ENCODE measurements around the gene THAP10. TPM values are rescaled to one million over a fixed set of nuclear protein-coding genes. Genes with fewer than 3 reads are reported as not detected.
"Not testable (repeated sequence)": the region's sequence is repeated elsewhere in the genome, so short reads cannot be mapped to it uniquely, and the experiment has no call there.

Gene THAP10
- polyA plus RNA-seq (ENCODE audit: insufficient read length in 4 of 4), result 10 to 100 TPM in 1 of 4 donors, 1 to 10 TPM in 3; 7.0 to 11.1 (median 8.9) TPM

DNA sequence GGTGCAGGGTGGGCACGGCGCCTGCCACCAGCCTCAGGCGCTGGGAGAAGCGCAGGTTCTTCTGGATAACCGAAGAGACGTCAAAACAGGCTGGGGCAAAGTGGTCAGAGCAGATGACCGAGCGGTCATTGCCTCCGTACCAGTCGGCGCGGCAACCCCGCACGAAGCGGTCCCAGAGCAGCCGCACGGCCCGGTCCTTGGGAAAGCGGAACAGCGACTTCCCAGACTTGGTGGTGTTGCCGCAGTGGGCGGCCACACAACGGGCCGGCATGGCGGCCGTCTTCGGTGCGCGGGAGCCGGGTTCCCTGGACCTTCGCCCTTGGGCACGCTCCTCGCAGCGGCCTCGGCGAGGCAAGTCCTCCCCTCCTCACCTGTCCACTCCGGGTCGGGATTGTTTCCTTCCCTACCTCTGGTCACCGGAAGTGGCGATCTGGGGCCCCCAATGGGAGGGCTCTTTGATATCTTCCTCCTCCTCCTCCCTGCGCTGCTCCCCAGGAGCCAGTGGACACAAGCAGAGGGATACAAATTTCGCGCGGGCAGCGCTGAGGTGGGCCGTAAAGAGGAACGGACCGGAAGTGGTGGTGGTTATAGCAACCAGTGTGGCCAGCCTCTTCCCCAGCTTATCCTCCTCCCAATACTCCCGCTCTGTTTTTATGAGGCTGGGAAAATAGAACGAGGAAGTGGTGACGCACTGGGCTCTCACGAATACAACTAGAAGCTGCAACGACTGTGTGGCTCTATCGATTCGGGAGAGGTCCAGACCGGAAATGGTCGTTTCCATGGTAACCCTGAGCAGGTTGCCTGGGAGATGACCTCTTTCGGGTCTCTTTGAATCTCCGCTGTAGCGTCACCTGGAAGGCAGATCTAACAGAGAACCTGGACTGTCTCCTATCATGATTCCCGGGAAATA lies at the start of gene THAP10, which contains the start of gene LRRC49:
Gene THAP10, minus strand, starts transcription at position 432 of the 910 bp plus-strand sequence. Its CDS starts 161 bp downstream, at position 271.
Gene LRRC49, plus strand, starts transcription at position 825 of the 910 bp plus-strand sequence. Its CDS starts 69 bp downstream, at position 894.
- DNase-seq (ENCODE audit: low read depth in 4 of 4, low spot score in 2 of 4), result peak; percentile 83 to 98 (median 90)

DNA sequence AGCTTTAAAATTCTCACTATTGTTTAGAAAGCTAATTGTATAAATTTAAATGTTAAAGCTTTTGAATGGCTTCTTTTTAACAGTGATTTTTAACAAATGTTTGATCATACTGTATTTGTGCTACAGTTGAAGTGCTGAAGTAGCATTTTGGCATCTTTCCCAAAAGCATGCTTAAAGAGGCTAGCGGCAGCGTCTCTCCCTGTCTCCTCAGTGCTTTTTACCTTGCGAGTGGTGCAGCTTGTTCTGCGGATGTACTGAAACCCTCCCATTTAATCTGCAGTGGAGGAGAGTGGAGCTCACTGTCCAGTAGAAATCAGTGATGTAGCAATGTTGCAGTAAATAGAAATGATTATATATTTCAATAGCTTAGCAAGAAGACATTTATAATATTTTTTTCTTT lies 44.1 kb upstream of the THAP10 start:
- DNase-seq (ENCODE audit: low read depth in 4 of 4, low spot score in 2 of 4), result no peak

DNA sequence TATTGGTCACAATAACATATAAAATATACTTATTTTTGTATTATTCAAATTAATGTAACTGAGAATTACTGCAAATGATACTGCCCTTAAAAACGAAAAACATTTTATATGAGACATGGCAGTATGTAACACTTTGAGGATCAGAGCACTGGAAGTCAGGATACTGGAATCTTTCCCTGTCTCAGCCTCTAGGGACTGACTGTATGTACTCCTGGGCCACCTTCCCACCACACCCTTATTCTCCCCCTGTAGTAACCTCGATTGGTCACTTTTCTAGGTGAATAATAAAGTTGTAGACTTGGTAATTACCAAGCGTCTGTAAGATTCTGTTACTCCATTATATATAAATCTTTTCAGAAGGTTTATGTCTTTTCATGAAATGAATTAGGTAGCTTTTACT lies 43.4 kb upstream of the THAP10 start:
- no peak for DNase-seq (ENCODE audit: low read depth in 4 of 4, low spot score in 2 of 4)

DNA sequence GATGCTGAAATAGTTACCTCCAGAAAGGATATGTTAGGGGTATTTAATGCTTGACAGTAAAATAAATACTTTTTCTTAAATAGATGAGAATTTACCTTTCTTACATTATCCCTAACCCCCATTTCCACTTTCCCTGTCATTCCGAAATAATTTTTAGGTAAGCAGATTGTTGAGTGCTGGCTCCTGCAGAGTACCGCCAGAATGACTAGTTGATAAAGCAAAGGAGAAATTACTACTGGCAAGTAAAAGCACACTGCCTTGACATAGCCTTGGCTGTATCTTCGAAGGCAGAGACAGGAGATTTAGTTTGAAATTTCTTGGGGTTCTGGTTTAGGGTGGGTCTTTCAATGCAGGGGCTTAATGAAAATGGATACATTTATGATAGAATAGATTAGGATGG lies 41.2 kb upstream of the THAP10 start:
- no peak for DNase-seq (ENCODE audit: low read depth in 4 of 4, low spot score in 2 of 4)

DNA sequence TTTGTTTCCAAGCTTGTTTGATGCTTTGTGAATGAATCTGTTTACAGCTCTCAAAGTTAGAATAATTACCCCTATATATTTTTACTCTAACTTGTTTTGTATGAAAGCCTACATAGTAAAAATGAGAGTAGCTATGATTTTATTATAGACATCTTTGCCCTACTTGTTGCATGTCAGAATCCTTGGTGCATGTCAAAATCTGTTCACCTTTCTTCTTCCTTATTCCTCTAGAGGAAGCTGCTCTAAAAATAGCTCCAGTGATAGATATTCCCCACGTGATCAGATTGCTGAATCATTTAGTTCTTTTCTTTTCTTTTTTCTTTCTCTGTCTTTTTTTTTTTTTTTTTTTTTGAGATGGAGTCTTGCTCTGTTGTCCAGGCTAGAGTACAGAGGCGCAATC lies 40.2 kb upstream of the THAP10 start:
- no peak for DNase-seq (ENCODE audit: low read depth in 4 of 4, low spot score in 2 of 4)

DNA sequence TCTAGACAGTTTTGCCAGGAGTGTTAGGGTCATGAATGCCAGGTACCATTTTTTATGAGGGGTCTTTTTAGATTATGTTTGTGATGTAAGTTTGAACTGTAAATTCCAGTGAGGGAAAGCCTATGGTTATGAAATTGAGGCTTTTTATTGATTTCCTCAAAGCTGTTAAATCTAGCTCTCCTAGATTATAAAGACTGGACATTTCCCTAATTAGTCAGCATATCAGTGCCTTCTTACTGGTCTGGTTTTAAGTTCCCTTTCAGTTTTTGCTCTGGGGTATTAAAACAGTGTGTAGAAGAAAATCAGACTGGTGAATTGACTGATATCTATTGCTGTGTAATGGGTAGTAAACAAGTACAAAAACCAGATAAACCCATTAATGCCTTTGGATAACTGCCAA lies 39.6 kb upstream of the THAP10 start:
- DNase-seq (ENCODE audit: low read depth in 4 of 4, low spot score in 2 of 4), result no peak

DNA sequence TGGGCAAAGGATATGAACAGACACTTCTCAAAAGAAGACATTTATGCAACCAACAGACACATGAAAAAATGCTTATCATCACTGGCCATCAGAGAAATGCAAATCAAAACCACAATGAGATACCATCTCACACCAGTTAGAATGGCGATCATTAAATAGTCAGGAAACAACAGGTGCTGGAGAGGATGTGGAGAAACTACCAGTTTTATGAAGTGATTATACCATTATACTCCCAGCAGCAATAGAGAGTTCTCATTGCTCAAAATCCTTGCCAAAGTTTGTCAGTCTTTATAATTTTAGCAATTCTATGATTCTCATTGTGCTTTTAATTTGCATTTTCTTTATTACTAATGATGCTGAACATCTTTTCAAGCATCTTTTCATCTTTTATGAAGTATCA lies 34.7 kb upstream of the THAP10 start:
- DNase-seq (ENCODE audit: low read depth in 4 of 4, low spot score in 2 of 4), result not testable (repeated sequence)

DNA sequence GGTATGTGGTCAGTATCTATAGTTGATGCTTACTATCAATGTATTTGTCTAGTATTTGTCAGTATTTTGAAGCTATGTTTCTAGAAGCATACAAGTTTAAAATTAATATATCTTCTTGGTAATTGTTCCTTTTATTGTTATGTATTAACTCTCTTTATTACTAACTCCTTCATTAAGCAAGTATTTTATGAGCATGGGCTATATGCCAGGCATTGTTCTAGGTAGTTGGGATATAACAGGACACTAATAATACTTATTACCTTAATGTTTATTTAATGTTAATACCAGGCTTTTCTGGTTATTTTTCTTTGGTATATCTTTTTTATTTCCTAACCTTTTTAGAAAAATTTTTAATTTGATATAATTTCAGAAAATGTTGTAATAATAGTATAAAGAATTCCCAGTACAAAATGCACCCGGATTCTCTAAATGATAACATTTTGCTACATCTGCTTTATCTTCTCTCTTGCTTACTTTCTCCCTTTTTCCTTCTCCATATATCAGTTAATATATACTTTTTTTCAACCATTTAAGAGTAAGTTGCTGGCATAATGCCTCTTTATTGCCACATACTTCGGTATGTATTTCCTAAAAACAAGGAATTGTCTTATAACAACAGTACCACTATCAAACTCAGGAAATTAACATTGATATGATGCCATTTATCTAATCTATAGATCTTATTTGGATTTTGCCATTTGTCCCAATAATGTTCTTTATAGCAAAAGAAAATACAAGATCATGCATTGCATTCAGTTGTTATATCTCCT lies 31.3 kb upstream of the THAP10 start:
- DNase-seq (ENCODE audit: low read depth in 4 of 4, low spot score in 2 of 4), result no peak

DNA sequence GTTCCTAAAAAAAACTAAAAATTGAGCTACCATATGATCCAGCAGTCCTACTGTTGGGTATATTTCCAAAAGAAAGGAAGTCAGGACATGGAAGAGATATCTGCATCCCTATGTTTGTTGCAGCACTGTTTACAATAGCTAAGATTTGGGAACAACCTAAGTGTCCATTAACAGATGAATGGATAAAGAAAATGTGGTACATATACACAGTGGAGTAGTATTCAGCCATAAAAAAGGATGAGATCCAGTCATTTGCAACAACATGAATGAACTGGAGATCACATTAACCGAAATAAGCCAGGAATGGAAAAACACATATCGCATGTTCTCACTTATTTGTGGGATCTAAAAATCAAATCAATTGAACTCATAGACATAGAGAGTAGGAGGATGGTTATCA lies 29.9 kb upstream of the THAP10 start:
- DNase-seq (ENCODE audit: low read depth in 4 of 4, low spot score in 2 of 4), result no peak

DNA sequence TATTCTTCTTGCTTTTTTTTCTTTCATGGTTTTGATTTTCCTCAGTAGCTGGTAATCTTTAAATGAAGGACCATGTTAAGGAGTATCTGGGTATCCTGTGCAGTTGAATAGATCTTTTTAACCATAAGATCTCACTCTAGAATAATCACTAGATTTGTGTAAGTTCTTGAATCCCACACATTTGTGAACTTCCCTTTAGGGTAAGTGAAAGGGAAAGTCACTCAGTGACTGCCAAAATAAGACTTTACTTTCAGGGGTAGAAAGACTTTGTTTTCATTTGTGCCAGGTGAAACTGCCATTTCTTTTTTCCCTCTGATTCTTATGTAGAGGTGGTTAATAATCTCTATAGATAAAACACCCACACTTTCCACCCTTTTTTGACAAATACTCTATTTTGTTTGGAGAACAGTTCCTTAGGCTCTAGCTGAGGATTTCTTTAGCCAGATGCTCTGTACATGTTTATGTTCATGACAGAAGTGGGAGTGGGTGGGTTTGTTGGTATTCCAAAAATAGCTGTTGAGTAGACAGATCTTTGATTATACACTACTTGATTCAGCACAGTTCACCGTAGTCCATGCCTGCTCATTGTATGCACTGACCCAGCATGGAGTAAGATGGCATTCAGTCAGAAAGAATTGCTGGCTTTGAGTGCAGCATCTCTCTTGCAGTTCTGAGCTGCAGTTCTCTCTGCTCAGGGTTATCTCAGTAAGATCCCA lies 28.9 kb upstream of the THAP10 start:
- no peak for DNase-seq (ENCODE audit: low read depth in 4 of 4, low spot score in 2 of 4)

DNA sequence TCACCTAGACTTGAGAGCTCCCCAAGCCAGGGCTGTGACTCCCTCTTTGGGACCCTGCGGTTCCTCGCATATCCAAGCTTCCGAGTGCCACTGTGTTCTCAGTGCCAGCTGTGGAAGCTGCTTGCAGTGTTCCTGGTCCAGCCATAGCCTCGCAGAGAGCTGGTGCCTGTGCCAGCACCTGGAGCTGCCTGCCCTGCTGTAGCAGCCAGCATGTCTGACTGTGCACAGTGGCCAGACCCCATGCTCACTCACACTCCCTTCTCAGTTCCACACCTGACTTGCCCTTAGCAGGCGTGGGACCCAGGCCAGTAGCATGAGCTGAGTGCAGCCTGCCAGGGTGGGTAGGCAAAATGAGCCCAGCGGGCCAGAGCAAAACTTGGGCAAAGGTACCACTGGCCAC lies 25.7 kb upstream of the THAP10 start:
- DNase-seq (ENCODE audit: low read depth in 4 of 4, low spot score in 2 of 4), result no peak

DNA sequence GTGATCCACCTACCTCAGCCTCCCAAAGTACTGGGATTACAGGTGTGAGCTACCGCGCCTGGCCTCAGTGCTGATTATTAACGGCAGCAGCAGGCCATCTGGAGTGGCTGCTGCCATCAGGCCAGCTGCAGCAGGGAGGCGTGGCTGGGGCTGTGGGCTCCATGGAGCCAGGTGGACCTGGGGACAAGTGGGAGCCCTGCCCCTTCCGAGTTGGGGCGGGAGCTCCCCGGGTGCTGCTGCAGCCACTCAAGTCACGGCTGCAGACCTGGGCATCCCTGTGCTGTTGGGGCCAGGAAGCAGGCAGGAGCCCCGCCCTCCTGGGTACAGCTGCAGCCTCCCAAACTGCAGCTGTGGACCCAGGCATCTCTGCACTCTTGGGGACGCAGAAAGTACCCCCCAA lies 24.3 kb upstream of the THAP10 start:
- no peak for DNase-seq (ENCODE audit: low read depth in 4 of 4, low spot score in 2 of 4)

DNA sequence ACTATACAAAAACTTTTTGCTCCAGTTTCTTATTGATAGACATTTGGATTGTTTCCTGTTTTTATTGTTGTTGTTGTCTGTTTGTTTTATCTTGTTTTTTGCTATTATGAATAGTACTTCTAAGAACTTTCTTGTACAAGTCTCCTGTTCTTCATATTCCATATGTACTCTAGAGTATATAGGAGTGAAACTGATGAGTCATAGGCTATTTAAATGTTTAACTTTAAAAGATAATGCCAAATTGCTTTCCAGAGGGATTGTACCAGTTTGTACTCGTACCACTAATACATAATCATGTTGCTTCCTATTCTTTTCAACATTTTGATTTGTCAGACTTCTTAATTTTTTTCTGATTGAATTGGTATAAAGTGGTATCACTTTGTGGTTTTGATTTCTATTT lies 20.0 kb upstream of the THAP10 start:
- no peak for DNase-seq (ENCODE audit: low read depth in 4 of 4, low spot score in 2 of 4)

DNA sequence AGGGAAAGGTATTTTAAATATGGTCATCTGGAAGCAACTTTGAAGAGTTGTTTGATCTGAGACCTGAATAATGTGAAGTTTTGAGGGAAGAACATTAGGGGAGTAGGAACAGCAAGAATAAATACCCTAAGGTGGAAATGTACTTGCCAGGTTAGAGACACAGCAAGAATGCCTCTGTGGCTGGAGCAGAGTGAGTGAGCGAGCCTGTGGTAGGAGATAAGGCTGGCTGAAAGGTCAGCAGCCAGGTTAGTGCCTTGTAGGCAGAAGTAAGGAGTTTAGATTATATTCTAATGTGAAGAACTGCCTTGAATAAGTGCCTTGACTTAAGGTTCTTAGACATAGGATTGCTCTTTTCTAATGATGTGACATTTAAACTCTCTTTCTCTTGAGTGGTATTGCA lies 18.7 kb upstream of the THAP10 start:
- no peak for DNase-seq (ENCODE audit: low read depth in 4 of 4, low spot score in 2 of 4)

DNA sequence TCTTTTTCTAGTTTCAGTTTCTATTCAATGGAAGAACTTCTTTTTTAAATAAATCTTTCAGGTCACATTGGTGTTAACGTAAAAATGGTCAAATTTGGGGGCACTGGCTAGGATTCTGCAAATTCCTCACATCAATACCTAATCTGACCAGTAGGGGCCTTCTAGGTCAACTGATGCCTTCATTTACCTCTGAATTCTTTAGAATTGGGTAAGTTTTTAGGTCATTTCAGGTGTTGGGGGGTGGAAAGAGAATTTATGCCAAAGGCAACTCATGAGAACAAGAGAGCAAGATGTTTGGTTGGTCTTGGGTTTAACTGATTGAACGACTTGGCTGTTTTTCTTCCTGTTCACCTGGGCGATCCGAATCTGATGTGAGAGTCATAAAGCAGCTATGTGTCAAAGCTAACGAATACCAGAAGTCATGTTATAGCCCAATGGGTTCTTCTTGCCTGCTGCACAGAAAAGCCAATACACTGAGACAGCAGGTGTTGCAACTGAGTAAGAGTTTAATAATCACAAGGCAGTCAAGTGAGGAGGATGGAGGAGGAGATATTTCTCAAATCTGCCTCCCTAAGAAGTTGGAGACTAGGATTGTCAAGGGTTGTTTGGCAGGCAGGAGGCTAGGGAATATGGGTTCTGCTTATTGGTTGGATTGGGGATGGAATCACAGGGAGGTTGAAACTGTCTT lies 15.7 kb upstream of the THAP10 start:
- no peak for DNase-seq (ENCODE audit: low read depth in 4 of 4, low spot score in 2 of 4)

DNA sequence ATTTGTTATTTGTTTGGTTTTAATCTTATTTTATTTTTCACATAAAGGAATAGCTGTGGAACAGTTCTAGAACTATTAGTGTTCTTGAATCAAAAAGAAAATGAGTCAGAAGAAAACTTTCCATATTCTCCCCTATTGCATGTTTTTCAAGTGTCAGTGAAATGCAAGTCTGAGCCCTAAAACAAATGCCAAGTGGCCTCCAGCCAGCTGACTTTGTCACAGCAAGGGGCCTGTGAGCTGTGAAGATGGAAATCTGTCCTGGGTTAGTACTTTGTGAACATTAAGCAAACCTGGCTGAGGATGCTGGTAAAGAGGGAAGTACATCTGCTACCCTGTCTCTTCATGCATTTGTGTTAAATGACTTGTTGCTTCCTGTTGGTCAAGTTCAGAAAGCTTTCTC lies 14.6 kb upstream of the THAP10 start:
- DNase-seq (ENCODE audit: low read depth in 4 of 4, low spot score in 2 of 4), result no peak

DNA sequence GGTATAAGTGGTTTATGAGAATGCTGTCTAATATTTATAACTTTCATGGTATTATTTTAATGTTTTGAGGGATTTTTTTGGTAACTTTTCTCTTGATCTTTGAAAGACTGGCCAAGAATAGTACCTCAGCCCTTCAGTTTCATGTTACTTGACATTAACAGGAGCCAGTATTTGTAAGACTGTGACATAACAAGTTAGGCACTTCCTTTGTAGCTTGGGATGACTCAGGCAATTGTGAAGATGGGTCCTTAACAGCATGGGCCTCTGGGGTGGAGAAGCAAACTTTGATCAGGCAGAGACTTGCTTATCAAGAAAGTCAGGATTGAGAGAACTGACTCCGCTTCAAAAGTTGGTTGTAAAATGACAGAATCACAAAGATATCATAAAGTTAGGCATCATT lies 9.9 kb upstream of the THAP10 start:
- no peak for DNase-seq (ENCODE audit: low read depth in 4 of 4, low spot score in 2 of 4)

DNA sequence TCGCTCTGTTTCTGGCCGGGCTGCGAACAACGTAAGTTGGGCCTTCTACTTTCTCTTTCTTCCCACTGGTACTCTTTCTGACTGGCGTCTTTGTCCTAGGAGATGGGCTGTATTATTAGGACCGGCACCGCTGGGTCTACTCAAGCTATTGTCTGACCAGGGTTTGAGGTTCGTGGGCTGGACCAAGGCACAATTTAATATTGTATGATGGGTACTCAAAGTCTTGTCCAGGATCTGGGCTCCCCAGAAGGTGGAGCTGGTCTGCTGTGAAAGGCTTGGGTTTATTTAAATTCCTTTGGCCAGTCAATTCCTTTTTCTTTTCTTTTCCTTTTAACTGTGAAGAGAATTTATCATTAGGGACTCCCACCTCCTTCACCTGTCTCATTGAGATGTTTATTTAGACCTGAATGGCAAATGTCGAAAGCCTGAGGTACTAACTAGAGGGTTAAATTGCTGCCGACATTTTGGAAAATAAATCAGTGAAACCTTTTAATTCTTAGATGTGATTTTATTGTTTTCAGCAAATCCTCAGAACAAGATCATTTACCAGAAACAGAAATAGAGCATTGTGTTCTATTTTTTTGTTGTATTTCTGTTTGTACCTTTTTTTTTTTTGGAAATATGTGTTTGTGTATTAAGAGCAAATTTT lies 803 bp upstream of the THAP10 start:
- DNase-seq (ENCODE audit: low read depth in 4 of 4, low spot score in 2 of 4), result peak in 3 of 4 donors; percentile 31 to 47 (median 41)

DNA sequence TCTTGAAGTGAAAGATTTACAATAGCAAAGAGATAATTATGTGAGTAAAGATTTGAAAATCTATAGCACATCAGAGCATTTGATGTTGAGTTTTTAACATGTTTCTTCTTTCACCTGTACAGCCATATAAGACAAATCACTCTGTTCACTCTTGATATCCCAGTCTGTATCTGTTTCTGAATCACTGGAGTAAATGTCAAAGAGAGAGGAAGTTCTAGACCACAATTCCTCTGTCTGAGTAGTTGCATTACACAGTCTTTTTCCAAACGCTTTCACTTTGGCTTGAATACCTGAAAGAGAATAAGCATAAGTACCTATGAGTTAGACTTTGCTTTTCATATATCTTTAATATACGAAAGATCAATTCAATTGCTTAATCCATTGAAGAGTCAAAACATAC lies 9.9 kb downstream of the THAP10 start:
- DNase-seq (ENCODE audit: low read depth in 4 of 4, low spot score in 2 of 4), result no peak

DNA sequence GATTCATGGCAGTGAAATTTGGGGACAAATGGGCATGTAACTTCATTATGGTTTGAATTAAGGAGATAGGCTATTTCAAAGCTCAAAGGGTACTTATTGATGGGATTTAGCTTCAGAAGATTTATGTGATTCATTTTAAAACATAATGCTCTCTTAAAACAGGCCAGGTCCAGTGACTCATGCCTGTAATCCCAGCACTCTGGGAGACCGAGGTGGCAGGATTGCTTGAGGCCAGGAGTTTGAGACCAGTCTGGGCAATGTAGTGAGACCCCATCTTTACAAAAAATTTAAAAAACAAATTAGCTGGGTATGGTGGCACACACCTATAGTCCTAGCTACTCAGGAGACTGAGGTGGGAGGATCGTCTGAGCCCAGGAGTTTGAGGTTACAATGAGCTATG lies 11.5 kb downstream of the THAP10 start:
- DNase-seq (ENCODE audit: low read depth in 4 of 4, low spot score in 2 of 4), result no peak

Data from left renal cortex interstitium (tissue), 4 donors.